Measurements from ENCODE around the gene SEZ6L. TPM values are rescaled to one million over a fixed set of nuclear protein-coding genes. Genes with fewer than 3 reads are reported as not detected.

SEZ6L gene
- total RNA-seq, 2 experiments from 2014 or later: 0.05 TPM; not detected in 1

- no peak overlapping the region for H3K4me3 ChIP-seq (ENCODE audit: low read length)
- ATAC-seq (ENCODE audit: poor library complexity) (no peak), DNase-seq (no peak)
- H3K9me3 ChIP-seq (ENCODE audit: control insufficient read depth in 1 of 2, insufficient read depth in 1 of 2, low read length in 2 of 2): peaks cover 0 to 2% of the 10 kb centered on the region in 2 experiments
- TF ChIP-seq CTCF (IDR thresholded peaks at IDR 0.05): no peak
- CTCF ChIA-PET: no interaction called here
- peaks cover 68% of the 10 kb centered on the region for H3K27me3 Mint-ChIP-seq
- intact Hi-C loops (cut with DNase I, micrococcal nuclease): no loop called here
- H3K9me3 Mint-ChIP-seq: no peaks in the 10 kb centered on the region
- no peak overlapping the region for H3K27ac ChIP-seq (ENCODE audit: low read depth in 1 of 2, low read length in 2 of 2)
- H3K36me3 Mint-ChIP-seq (ENCODE audit: low read depth): no peaks in the 10 kb centered on the region
- no peak overlapping the region for H3K27ac Mint-ChIP-seq
- H3K4me3 Mint-ChIP-seq: no peak overlapping the region
- H3K4me1 Mint-ChIP-seq (ENCODE audit: low read depth): no peaks in the 10 kb centered on the region
- H3K36me3 ChIP-seq (ENCODE audit: insufficient read depth, low read length): no peaks in the 10 kb centered on the region
- POLR2A ChIA-PET: no interaction called here
- no peaks in the 10 kb centered on the region for H3K4me1 ChIP-seq (ENCODE audit: insufficient read depth, low read length)
- H3K27me3 ChIP-seq (ENCODE audit: control insufficient read depth in 1 of 2, insufficient read depth in 2 of 2, low read length in 2 of 2): peaks cover 0 to 9% of the 10 kb centered on the region in 2 experiments
These were observed 45.2 kb downstream of the SEZ6L start for GRCh38 chr22:26214466-26214865.

GRCh38 chr22:26215736-26216135 lies 46.5 kb downstream of the SEZ6L start:
- Histone ChIP-seq H3K36me3 (ENCODE audit: insufficient read depth, low read length) (no peaks in the 10 kb centered on the region), H3K27me3 (ENCODE audit: control insufficient read depth in 1 of 2, insufficient read depth in 2 of 2, low read length in 2 of 2) (peaks cover 0 to 5% of the 10 kb centered on the region in 2 experiments), H3K4me1 (ENCODE audit: insufficient read depth, low read length) (no peaks in the 10 kb centered on the region), H3K9me3 (ENCODE audit: control insufficient read depth in 1 of 2, insufficient read depth in 1 of 2, low read length in 2 of 2) (no peaks in the 10 kb centered on the region), H3K27ac (ENCODE audit: low read depth in 1 of 2, low read length in 2 of 2) (no peak overlapping the region), H3K4me3 (ENCODE audit: low read length) (no peak overlapping the region)
- Mint-ChIP-seq H3K4me3 (no peak overlapping the region), H3K36me3 (ENCODE audit: low read depth) (no peaks in the 10 kb centered on the region), H3K27me3 (peaks cover 60% of the 10 kb centered on the region), H3K4me1 (ENCODE audit: low read depth) (no peaks in the 10 kb centered on the region), H3K27ac (no peak overlapping the region), H3K9me3 (no peaks in the 10 kb centered on the region)
- no peak for TF ChIP-seq CTCF (IDR thresholded peaks at IDR 0.05)
- ChIA-PET CTCF (no interaction called here), POLR2A (no interaction called here)
- intact Hi-C loops (cut with DNase I, micrococcal nuclease): no loop called here
- no peak for DNase-seq
- no peak for ATAC-seq (ENCODE audit: poor library complexity)

- Histone ChIP-seq H3K27ac (ENCODE audit: low read depth in 1 of 2, low read length in 2 of 2) (no peak overlapping the region), H3K9me3 (ENCODE audit: control insufficient read depth in 1 of 2, insufficient read depth in 1 of 2, low read length in 2 of 2) (no peaks in the 10 kb centered on the region), H3K27me3 (ENCODE audit: control insufficient read depth in 1 of 2, insufficient read depth in 2 of 2, low read length in 2 of 2) (no peaks in the 10 kb centered on the region), H3K4me3 (ENCODE audit: low read length) (no peak overlapping the region), H3K36me3 (ENCODE audit: insufficient read depth, low read length) (no peaks in the 10 kb centered on the region), H3K4me1 (ENCODE audit: insufficient read depth, low read length) (no peaks in the 10 kb centered on the region)
- DNase-seq: no peak
- CTCF ChIA-PET: no interaction called here
- Mint-ChIP-seq H3K9me3 (no peaks in the 10 kb centered on the region), H3K36me3 (ENCODE audit: low read depth) (no peaks in the 10 kb centered on the region), H3K4me3 (no peak overlapping the region), H3K4me1 (ENCODE audit: low read depth) (no peaks in the 10 kb centered on the region), H3K27me3 (peaks cover 7% of the 10 kb centered on the region), H3K27ac (no peak overlapping the region)
- intact Hi-C loops (cut with DNase I, micrococcal nuclease): no loop called here
- no peak for ATAC-seq (ENCODE audit: poor library complexity)
- TF ChIP-seq CTCF (IDR thresholded peaks at IDR 0.05): no peak
- POLR2A ChIA-PET: no interaction called here
These were observed 55.9 kb downstream of the SEZ6L start for GRCh38 chr22:26225207-26225606.

All from CD4-positive, alpha-beta T cell (primary cell).